Activated CD4-positive, alpha-beta T cell treated with anti-CD3 and anti-CD28 coated beads for 48 hours (primary cell): ENCODE data around the gene PPM1B.

Source experiments
- DNase-seq: peaks from one replicate; pipeline ENCODE4 v3.0.0-alpha.2; 2020

Gene PPM1B

GRCh38 chr2:44267269-44267795 is 98.7 kb downstream of the PPM1B start:
- no peak for DNase-seq

GRCh38 chr2:44267796-44268648 is 99.3 kb downstream of the PPM1B start:
- no peak for DNase-seq

- DNase-seq = no peak
Measured at GRCh38 chr2:44269831-44270230, 101.2 kb downstream of the PPM1B start.

GRCh38 chr2:44271296-44271695 is 102.6 kb downstream of the PPM1B start:
- DNase-seq = no peak

GRCh38 chr2:44273076-44273475 is 104.4 kb downstream of the PPM1B start:
- no peak for DNase-seq

- DNase-seq = no peak
Measured at GRCh38 chr2:44273596-44273995, 104.9 kb downstream of the PPM1B start.

- no peak for DNase-seq
Measured at GRCh38 chr2:44275927-44276303, 107.2 kb downstream of the PPM1B start.

- DNase-seq = no peak
Measured at GRCh38 chr2:44277541-44277940, 108.9 kb downstream of the PPM1B start.

- no peak for DNase-seq
Measured at GRCh38 chr2:44280869-44281268, 112.2 kb downstream of the PPM1B start.
